ENCODE data around the gene SLC39A9. TPM values are rescaled to one million over a fixed set of nuclear protein-coding genes. Genes with fewer than 3 reads are reported as not detected.

The SLC39A9 gene
- total and polyA plus RNA-seq, 4 donors, result 28.7 to 140 (median 43.1) TPM

DNA sequence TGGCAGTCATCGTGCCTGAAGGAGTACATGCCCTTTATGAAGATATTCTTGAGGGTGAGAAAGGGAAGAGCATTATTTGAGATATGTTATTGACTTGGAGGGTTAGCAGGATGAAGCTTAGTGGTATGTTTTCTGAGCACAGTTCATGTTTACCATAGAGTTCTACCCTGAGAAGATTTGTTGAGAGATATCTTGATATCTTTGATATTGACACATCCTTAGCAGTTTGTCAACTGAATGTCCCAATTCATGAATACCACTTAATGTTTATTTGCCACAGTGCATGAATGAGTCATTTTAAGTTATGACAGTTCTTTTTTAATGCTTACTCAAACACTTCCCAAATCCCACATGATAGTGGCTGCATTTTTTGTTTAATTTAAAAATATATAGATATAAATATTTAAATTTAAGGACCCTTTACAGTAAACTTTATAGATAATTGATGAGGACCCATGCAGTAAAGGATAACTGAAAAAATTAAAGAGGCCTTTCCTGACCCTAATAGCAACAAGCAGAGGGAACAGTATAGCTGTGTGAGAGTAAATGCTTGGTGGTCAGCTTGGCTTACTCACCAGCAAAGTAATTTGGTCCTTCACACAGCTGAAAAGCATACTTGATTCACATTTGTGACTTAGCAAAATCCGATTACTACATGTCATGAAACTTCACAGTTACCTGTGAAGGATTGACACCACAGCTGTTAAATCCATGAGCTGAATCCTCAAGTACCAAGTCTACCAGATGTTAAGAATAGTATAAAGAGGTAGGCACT lies 25.8 kb downstream of the SLC39A9 start:
- no peaks in the 10 kb centered on the region for H3K9me3 ChIP-seq (ENCODE audit: control insufficient read depth in 4 of 4, low read length in 3 of 4)
- DNase-seq (ENCODE audit: low spot score), result no peak
- WGBS, result 90% methylated on average over 2 of the region's 2 CpGs
- H3K9ac ChIP-seq (ENCODE audit: low read depth in 1 of 2, low read length in 2 of 2), result no peak overlapping the region
- peaks cover 0 to 3% (median 0%) of the 10 kb centered on the region in 4 donors for H3K4me1 ChIP-seq (ENCODE audit: control insufficient read depth in 4 of 4, insufficient read depth in 4 of 4, low read length in 3 of 4)
- TF ChIP-seq SP1 (IDR thresholded peaks at IDR 0.05) (no peak), JUND (IDR thresholded peaks at IDR 0.05) (peak in 1 of 2 donors; percentile 20), RXRA (IDR thresholded peaks at IDR 0.05) (peak in 1 of 2 donors; percentile 5)
- TF ChIP-seq, protein P1, sequence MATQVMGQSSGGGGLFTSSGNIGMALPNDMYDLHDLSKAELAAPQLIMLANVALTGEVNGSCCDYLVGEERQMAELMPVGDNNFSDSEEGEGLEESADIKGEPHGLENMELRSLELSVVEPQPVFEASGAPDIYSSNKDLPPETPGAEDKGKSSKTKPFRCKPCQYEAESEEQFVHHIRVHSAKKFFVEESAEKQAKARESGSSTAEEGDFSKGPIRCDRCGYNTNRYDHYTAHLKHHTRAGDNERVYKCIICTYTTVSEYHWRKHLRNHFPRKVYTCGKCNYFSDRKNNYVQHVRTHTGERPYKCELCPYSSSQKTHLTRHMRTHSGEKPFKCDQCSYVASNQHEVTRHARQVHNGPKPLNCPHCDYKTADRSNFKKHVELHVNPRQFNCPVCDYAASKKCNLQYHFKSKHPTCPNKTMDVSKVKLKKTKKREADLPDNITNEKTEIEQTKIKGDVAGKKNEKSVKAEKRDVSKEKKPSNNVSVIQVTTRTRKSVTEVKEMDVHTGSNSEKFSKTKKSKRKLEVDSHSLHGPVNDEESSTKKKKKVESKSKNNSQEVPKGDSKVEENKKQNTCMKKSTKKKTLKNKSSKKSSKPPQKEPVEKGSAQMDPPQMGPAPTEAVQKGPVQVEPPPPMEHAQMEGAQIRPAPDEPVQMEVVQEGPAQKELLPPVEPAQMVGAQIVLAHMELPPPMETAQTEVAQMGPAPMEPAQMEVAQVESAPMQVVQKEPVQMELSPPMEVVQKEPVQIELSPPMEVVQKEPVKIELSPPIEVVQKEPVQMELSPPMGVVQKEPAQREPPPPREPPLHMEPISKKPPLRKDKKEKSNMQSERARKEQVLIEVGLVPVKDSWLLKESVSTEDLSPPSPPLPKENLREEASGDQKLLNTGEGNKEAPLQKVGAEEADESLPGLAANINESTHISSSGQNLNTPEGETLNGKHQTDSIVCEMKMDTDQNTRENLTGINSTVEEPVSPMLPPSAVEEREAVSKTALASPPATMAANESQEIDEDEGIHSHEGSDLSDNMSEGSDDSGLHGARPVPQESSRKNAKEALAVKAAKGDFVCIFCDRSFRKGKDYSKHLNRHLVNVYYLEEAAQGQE (IDR thresholded peaks at IDR 0.05), result no peak
- no peaks in the 10 kb centered on the region for H3K27me3 ChIP-seq (ENCODE audit: control insufficient read depth in 4 of 4, insufficient read depth in 4 of 4, low read length in 3 of 4)
- peaks cover 4 to 14% (median 9%) of the 10 kb centered on the region in 4 donors for H3K36me3 ChIP-seq (ENCODE audit: control insufficient read depth in 4 of 4, insufficient read depth in 3 of 4, low read depth in 1 of 4, low read length in 3 of 4)
- H3K4me3 ChIP-seq (ENCODE audit: low read depth in 1 of 3, low read length in 3 of 3), result no peak overlapping the region
- H3K27ac ChIP-seq (ENCODE audit: low read depth in 1 of 2, low read length in 2 of 2), result no peak overlapping the region

DNA sequence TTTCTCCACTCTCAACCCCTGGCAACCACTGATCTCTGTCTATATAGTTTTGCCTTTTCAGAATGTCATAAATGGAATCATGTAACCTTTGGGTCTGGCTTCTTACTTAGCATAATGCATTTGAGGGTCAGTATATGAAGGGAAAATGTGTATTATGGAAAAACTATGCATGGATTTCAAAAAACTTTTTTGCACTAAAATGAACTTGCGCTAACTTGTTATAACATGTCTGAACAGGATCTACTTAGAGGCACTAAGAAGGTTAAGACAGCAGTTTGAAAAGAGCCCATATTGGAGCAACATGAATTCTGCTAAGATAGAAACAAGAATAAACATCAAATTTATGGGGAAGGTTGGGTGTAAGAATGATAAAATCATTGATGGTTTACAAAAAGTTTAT lies 29.1 kb downstream of the SLC39A9 start:
- Histone ChIP-seq H3K4me3 (ENCODE audit: low read depth in 1 of 3, low read length in 3 of 3) (no peak overlapping the region), H3K36me3 (ENCODE audit: control insufficient read depth in 4 of 4, insufficient read depth in 3 of 4, low read depth in 1 of 4, low read length in 3 of 4) (peaks cover 4 to 14% (median 9%) of the 10 kb centered on the region in 4 donors), H3K9ac (ENCODE audit: low read depth in 1 of 2, low read length in 2 of 2) (no peak overlapping the region), H3K9me3 (ENCODE audit: control insufficient read depth in 4 of 4, low read length in 3 of 4) (no peaks in the 10 kb centered on the region), H3K27me3 (ENCODE audit: control insufficient read depth in 4 of 4, insufficient read depth in 4 of 4, low read length in 3 of 4) (no peaks in the 10 kb centered on the region), H3K4me1 (ENCODE audit: control insufficient read depth in 4 of 4, insufficient read depth in 4 of 4, low read length in 3 of 4) (peaks cover 0 to 7% (median 1%) of the 10 kb centered on the region in 4 donors), H3K27ac (ENCODE audit: low read depth in 1 of 2, low read length in 2 of 2) (no peak overlapping the region)
- WGBS, result 100% methylated on average over 1 of the region's 1 CpG
- no peak for TF ChIP-seq FOXA2 (IDR thresholded peaks at IDR 0.05)
- no peak for TF ChIP-seq JUND (IDR thresholded peaks at IDR 0.05)
- TF ChIP-seq FOXA1 (IDR thresholded peaks at IDR 0.05), result no peak
- no peak for TF ChIP-seq EGR1 (IDR thresholded peaks at IDR 0.05; ENCODE audit: low read depth in 2 of 2)
- TF ChIP-seq HNF4G (IDR thresholded peaks at IDR 0.05), result no peak
- TF ChIP-seq, protein P2, sequence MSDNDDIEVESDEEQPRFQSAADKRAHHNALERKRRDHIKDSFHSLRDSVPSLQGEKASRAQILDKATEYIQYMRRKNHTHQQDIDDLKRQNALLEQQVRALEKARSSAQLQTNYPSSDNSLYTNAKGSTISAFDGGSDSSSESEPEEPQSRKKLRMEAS (IDR thresholded peaks at IDR 0.05), result no peak
- TF ChIP-seq HNF4A (conservative IDR thresholded peaks at IDR 0.05), result no peak
- TF ChIP-seq, protein P3, sequence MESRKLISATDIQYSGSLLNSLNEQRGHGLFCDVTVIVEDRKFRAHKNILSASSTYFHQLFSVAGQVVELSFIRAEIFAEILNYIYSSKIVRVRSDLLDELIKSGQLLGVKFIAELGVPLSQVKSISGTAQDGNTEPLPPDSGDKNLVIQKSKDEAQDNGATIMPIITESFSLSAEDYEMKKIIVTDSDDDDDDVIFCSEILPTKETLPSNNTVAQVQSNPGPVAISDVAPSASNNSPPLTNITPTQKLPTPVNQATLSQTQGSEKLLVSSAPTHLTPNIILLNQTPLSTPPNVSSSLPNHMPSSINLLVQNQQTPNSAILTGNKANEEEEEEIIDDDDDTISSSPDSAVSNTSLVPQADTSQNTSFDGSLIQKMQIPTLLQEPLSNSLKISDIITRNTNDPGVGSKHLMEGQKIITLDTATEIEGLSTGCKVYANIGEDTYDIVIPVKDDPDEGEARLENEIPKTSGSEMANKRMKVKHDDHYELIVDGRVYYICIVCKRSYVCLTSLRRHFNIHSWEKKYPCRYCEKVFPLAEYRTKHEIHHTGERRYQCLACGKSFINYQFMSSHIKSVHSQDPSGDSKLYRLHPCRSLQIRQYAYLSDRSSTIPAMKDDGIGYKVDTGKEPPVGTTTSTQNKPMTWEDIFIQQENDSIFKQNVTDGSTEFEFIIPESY (IDR thresholded peaks at IDR 0.05), result no peak
- no peak for TF ChIP-seq TAF1 (conservative IDR thresholded peaks at IDR 0.05)
- TF ChIP-seq, protein P4, sequence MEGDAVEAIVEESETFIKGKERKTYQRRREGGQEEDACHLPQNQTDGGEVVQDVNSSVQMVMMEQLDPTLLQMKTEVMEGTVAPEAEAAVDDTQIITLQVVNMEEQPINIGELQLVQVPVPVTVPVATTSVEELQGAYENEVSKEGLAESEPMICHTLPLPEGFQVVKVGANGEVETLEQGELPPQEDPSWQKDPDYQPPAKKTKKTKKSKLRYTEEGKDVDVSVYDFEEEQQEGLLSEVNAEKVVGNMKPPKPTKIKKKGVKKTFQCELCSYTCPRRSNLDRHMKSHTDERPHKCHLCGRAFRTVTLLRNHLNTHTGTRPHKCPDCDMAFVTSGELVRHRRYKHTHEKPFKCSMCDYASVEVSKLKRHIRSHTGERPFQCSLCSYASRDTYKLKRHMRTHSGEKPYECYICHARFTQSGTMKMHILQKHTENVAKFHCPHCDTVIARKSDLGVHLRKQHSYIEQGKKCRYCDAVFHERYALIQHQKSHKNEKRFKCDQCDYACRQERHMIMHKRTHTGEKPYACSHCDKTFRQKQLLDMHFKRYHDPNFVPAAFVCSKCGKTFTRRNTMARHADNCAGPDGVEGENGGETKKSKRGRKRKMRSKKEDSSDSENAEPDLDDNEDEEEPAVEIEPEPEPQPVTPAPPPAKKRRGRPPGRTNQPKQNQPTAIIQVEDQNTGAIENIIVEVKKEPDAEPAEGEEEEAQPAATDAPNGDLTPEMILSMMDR (IDR thresholded peaks at IDR 0.05; ENCODE audit: low read depth, low read length, missing input control), result no peak
- no peak for TF ChIP-seq RAD21 (IDR thresholded peaks at IDR 0.05)
- no peak for TF ChIP-seq YY1 (IDR thresholded peaks at IDR 0.05)
- no peak for TF ChIP-seq RXRA (IDR thresholded peaks at IDR 0.05)
- no peak for TF ChIP-seq NR2F2 (IDR thresholded peaks at IDR 0.05)
- TF ChIP-seq, protein P1 (IDR thresholded peaks at IDR 0.05), result no peak
- TF ChIP-seq SP1 (IDR thresholded peaks at IDR 0.05), result no peak
- TF ChIP-seq, protein P5, sequence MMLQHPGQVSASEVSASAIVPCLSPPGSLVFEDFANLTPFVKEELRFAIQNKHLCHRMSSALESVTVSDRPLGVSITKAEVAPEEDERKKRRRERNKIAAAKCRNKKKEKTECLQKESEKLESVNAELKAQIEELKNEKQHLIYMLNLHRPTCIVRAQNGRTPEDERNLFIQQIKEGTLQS (IDR thresholded peaks at IDR 0.05), result no peak
- no peak for TF ChIP-seq GABPA (IDR thresholded peaks at IDR 0.05 in 1 of 2, conservative IDR thresholded peaks at IDR 0.05 in 1 of 2)
- no peak for DNase-seq (ENCODE audit: low spot score)

Measured in liver (tissue), 9 donors.